ENCODE data around the gene TAF12. TPM values are rescaled to one million over a fixed set of nuclear protein-coding genes. Genes with fewer than 3 reads are reported as not detected.
A peak's percentile ranks its signal among the peaks of the same experiment; 100 is the strongest.

The TAF12 gene
- polyA plus RNA-seq, 4 donors: 18.9 to 32.7 (median 28.9) TPM

DNA sequence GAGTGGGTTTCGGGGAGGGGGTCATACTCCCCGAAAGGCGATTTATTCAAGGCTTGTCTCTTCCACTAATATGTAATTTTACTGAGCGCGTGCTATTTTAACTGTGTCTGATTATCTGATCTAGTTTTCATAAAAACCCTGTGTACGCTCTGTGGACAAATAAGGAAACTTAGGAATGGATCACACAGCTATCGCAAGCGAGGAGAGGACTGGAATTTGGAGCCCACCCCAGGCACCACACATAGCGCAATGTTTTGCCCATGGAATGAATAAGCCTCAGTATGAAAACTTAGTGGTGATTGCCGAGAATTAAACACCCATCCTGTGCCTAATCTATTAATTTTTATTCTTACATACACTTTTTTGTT lies 60.6 kb downstream of the TAF12 start:
- Histone ChIP-seq H3K27ac (ENCODE audit: low read depth in 1 of 3, low read length in 2 of 3) (peak overlapping the region; percentile 86 to 96 (median 95)), H3K4me1 (ENCODE audit: control insufficient read depth in 3 of 3, insufficient read depth in 2 of 3, low read depth in 1 of 3, low read length in 2 of 3) (peaks cover 0 to 18% (median 2%) of the 10 kb centered on the region in 3 donors), H3K27me3 (ENCODE audit: control insufficient read depth in 3 of 3, insufficient read depth in 3 of 3, low read length in 3 of 3) (no peaks in the 10 kb centered on the region), H3K9me3 (ENCODE audit: control insufficient read depth in 2 of 2, insufficient read depth in 1 of 2, low read depth in 1 of 2, low read length in 1 of 2) (no peaks in the 10 kb centered on the region), H3K36me3 (ENCODE audit: control insufficient read depth in 3 of 3, insufficient read depth in 2 of 3, low read depth in 1 of 3, low read length in 3 of 3) (peaks cover 9 to 31% (median 17%) of the 10 kb centered on the region in 3 donors), H3K4me3 (ENCODE audit: low read depth in 1 of 3, low read length in 3 of 3) (peak overlapping the region; percentile 45 to 94 (median 79))
- DNase-seq (peak in 1 of 2 donors; percentile 44), FAIRE-seq (no peak)
- WGBS, 3 donors: 1 to 3% (median 1%) methylated on average over 10 of the region's 10 CpGs

DNA sequence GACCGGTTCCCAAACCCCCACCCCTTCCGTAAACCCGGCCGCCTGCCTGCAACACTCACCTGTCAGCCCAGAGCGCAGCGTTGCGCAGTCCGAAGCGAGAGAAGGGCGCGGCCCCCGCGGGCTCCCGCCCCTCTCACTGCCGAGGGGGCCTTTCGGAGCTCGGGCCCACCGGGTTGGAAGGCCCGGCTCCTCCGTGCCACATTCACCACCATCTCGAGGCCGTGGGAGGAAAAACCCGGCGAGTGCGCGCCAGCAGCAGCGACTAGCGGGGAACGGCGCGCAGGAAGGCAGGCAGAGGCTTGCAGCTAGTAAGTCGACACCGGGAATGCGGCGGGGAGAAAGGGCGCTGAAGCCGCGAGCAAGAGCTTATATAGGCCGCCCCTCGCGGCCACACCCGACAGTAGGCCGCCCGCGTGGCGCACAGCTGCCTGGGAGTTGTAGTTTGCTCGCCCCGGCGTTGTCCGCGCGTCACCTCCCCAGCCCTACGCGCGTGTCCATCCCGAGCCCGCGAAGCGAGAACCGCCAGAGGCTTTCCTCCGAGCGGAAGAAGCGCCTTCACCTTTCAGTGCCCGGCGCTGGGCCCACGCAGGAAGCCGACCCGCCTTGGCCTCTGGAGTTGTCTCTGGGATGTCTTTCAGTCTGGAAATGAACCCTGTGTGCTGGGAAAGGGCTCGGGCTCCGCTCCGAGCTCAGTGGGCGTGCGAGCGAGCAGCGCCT lies 61.2 kb downstream of the TAF12 start:
- FAIRE-seq: no peak
- 0 to 1% (median 0%) methylated on average over 55 to 75 of the region's 75 CpGs for WGBS, 3 donors

GRCh38 chr1:28580722-28581530 lies 61.9 kb downstream of the TAF12 start:
- Histone ChIP-seq H3K27me3 (ENCODE audit: control insufficient read depth in 3 of 3, insufficient read depth in 3 of 3, low read length in 3 of 3) (no peaks in the 10 kb centered on the region), H3K4me1 (ENCODE audit: control insufficient read depth in 3 of 3, insufficient read depth in 2 of 3, low read depth in 1 of 3, low read length in 2 of 3) (peaks cover 0 to 18% (median 2%) of the 10 kb centered on the region in 3 donors), H3K4me3 (ENCODE audit: low read depth in 1 of 3, low read length in 3 of 3) (peak overlapping the region; percentile 79 to 94 (median 94)), H3K9me3 (ENCODE audit: control insufficient read depth in 2 of 2, insufficient read depth in 1 of 2, low read depth in 1 of 2, low read length in 1 of 2) (no peaks in the 10 kb centered on the region), H3K36me3 (ENCODE audit: control insufficient read depth in 3 of 3, insufficient read depth in 2 of 3, low read depth in 1 of 3, low read length in 3 of 3) (peaks cover 11 to 38% (median 19%) of the 10 kb centered on the region in 3 donors), H3K27ac (ENCODE audit: low read depth in 1 of 3, low read length in 2 of 3) (peak overlapping the region; percentile 86 to 96 (median 91))
- DNase-seq (peak; percentile 65 to 77), FAIRE-seq (no peak)
- WGBS, 3 donors: 0 to 1% (median 1%) methylated on average over 26 of the region's 26 CpGs

More for the DNA sequence above, 61.2 kb downstream of the TAF12 start:
- Histone ChIP-seq H3K27ac (ENCODE audit: low read depth in 1 of 3, low read length in 2 of 3) (peak overlapping the region; percentile 86 to 96 (median 95)), H3K9me3 (ENCODE audit: control insufficient read depth in 2 of 2, insufficient read depth in 1 of 2, low read depth in 1 of 2, low read length in 1 of 2) (no peaks in the 10 kb centered on the region), H3K36me3 (ENCODE audit: control insufficient read depth in 3 of 3, insufficient read depth in 2 of 3, low read depth in 1 of 3, low read length in 3 of 3) (peaks cover 10 to 34% (median 19%) of the 10 kb centered on the region in 3 donors), H3K4me3 (ENCODE audit: low read depth in 1 of 3, low read length in 3 of 3) (peak overlapping the region; percentile 79 to 94 (median 94)), H3K27me3 (ENCODE audit: control insufficient read depth in 3 of 3, insufficient read depth in 3 of 3, low read length in 3 of 3) (no peaks in the 10 kb centered on the region), H3K4me1 (ENCODE audit: control insufficient read depth in 3 of 3, insufficient read depth in 2 of 3, low read depth in 1 of 3, low read length in 2 of 3) (peaks cover 0 to 18% (median 2%) of the 10 kb centered on the region in 3 donors)
- peak; percentile 95 to 98 for DNase-seq

DNA sequence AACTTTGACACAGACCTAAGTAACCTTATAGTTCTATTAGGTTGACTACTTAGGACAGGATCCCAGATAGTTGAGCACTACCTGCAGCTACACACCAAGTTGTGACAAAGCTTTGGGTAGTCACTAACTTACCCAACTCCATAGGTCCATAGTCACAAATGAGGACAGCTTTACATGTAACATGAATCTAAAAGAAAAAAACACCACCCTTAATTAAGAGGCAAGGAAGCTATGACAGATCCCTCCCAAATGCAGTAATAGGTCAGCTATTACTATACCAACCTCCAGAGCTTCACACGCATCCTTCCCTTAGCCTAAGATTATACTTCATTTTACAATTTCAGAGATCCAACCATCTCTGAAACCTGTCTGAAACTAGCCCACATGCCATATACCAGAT lies 63.5 kb downstream of the TAF12 start:
- Histone ChIP-seq H3K4me1 (ENCODE audit: control insufficient read depth in 3 of 3, insufficient read depth in 2 of 3, low read depth in 1 of 3, low read length in 2 of 3) (peaks cover 0 to 18% (median 2%) of the 10 kb centered on the region in 3 donors), H3K27me3 (ENCODE audit: control insufficient read depth in 3 of 3, insufficient read depth in 3 of 3, low read length in 3 of 3) (no peaks in the 10 kb centered on the region), H3K9me3 (ENCODE audit: control insufficient read depth in 2 of 2, insufficient read depth in 1 of 2, low read depth in 1 of 2, low read length in 1 of 2) (no peaks in the 10 kb centered on the region), H3K36me3 (ENCODE audit: control insufficient read depth in 3 of 3, insufficient read depth in 2 of 3, low read depth in 1 of 3, low read length in 3 of 3) (peaks cover 14 to 45% (median 20%) of the 10 kb centered on the region in 3 donors), H3K4me3 (ENCODE audit: low read depth in 1 of 3, low read length in 3 of 3) (peak overlapping the region in 2 of 3 donors; percentile 79 to 94), H3K27ac (ENCODE audit: low read depth in 1 of 3, low read length in 2 of 3) (no peak overlapping the region)
- DNase-seq (no peak), FAIRE-seq (no peak)
- WGBS, 3 donors: 58 to 81% (median 75%) methylated on average over 1 of the region's 1 CpG

DNA sequence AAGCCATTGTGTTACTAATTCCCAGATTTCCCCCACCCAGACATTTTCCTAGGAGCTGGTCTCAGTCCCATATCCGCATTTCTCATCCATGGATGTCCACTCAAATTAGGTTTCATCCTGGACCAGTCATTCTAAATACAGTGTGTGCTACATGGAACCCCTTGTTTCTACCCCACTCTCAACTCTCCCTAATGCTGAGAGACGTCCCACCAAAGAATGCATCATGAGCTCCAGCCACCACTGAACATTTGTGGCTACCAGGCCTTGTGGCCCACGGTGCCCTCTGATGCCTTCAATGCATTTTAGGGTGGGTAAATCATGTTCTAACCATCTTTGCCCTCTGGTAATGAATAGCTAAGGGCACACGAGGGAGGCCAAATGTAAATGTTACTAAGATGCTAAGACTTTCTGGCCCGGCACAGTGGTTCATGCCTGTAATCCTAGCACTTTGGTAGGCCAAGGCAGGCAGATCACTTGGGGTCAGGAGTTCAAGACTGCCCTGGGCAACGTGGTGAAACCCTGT lies 64.1 kb downstream of the TAF12 start:
- FAIRE-seq: no peak
- WGBS, 3 donors: 65 to 73% (median 73%) methylated on average over 6 of the region's 6 CpGs
- no peak for DNase-seq
- H3K27ac ChIP-seq (ENCODE audit: low read depth in 1 of 3, low read length in 2 of 3): no peak overlapping the region
- no peaks in the 10 kb centered on the region for H3K9me3 ChIP-seq (ENCODE audit: control insufficient read depth in 2 of 2, insufficient read depth in 1 of 2, low read depth in 1 of 2, low read length in 1 of 2)
- no peak overlapping the region for H3K4me3 ChIP-seq (ENCODE audit: low read depth in 1 of 3, low read length in 3 of 3)
- peaks cover 0 to 18% (median 2%) of the 10 kb centered on the region in 3 donors for H3K4me1 ChIP-seq (ENCODE audit: control insufficient read depth in 3 of 3, insufficient read depth in 2 of 3, low read depth in 1 of 3, low read length in 2 of 3)
- no peaks in the 10 kb centered on the region for H3K27me3 ChIP-seq (ENCODE audit: control insufficient read depth in 3 of 3, insufficient read depth in 3 of 3, low read length in 3 of 3)
- peaks cover 15 to 51% (median 23%) of the 10 kb centered on the region in 3 donors for H3K36me3 ChIP-seq (ENCODE audit: control insufficient read depth in 3 of 3, insufficient read depth in 2 of 3, low read depth in 1 of 3, low read length in 3 of 3)

GRCh38 chr1:28577738-28578536 lies 64.9 kb downstream of the TAF12 start:
- Histone ChIP-seq H3K27ac (ENCODE audit: low read depth in 1 of 3, low read length in 2 of 3) (no peak overlapping the region), H3K9me3 (ENCODE audit: control insufficient read depth in 2 of 2, insufficient read depth in 1 of 2, low read depth in 1 of 2, low read length in 1 of 2) (no peaks in the 10 kb centered on the region), H3K4me3 (ENCODE audit: low read depth in 1 of 3, low read length in 3 of 3) (no peak overlapping the region), H3K36me3 (ENCODE audit: control insufficient read depth in 3 of 3, insufficient read depth in 2 of 3, low read depth in 1 of 3, low read length in 3 of 3) (peaks cover 15 to 59% (median 23%) of the 10 kb centered on the region in 3 donors), H3K4me1 (ENCODE audit: control insufficient read depth in 3 of 3, insufficient read depth in 2 of 3, low read depth in 1 of 3, low read length in 2 of 3) (peaks cover 0 to 16% (median 2%) of the 10 kb centered on the region in 3 donors), H3K27me3 (ENCODE audit: control insufficient read depth in 3 of 3, insufficient read depth in 3 of 3, low read length in 3 of 3) (no peaks in the 10 kb centered on the region)
- DNase-seq (no peak), FAIRE-seq (no peak)
- WGBS, 3 donors: 66 to 70% (median 68%) methylated on average over 6 of the region's 6 CpGs

GRCh38 chr1:28577052-28577678 lies 65.7 kb downstream of the TAF12 start:
- no peak overlapping the region for H3K27ac ChIP-seq (ENCODE audit: low read depth in 1 of 3, low read length in 2 of 3)
- 74 to 94% (median 90%) methylated on average over 1 of the region's 1 CpG for WGBS, 3 donors
- no peak overlapping the region for H3K4me3 ChIP-seq (ENCODE audit: low read depth in 1 of 3, low read length in 3 of 3)
- H3K4me1 ChIP-seq (ENCODE audit: control insufficient read depth in 3 of 3, insufficient read depth in 2 of 3, low read depth in 1 of 3, low read length in 2 of 3): peaks cover 0 to 12% (median 2%) of the 10 kb centered on the region in 3 donors
- DNase-seq (peak in 1 of 2 donors; percentile 9), FAIRE-seq (no peak)
- H3K9me3 ChIP-seq (ENCODE audit: control insufficient read depth in 2 of 2, insufficient read depth in 1 of 2, low read depth in 1 of 2, low read length in 1 of 2): no peaks in the 10 kb centered on the region
- no peaks in the 10 kb centered on the region for H3K27me3 ChIP-seq (ENCODE audit: control insufficient read depth in 3 of 3, insufficient read depth in 3 of 3, low read length in 3 of 3)
- H3K36me3 ChIP-seq (ENCODE audit: control insufficient read depth in 3 of 3, insufficient read depth in 2 of 3, low read depth in 1 of 3, low read length in 3 of 3): peaks cover 15 to 67% (median 23%) of the 10 kb centered on the region in 3 donors
